ENCODE data around the gene C10orf120. TPM values are rescaled to one million over a fixed set of nuclear protein-coding genes. Genes with fewer than 3 reads are reported as not detected.

C10orf120 gene
- total and polyA plus RNA-seq, 7 experiments from 2014 or later, result not detected

DNA sequence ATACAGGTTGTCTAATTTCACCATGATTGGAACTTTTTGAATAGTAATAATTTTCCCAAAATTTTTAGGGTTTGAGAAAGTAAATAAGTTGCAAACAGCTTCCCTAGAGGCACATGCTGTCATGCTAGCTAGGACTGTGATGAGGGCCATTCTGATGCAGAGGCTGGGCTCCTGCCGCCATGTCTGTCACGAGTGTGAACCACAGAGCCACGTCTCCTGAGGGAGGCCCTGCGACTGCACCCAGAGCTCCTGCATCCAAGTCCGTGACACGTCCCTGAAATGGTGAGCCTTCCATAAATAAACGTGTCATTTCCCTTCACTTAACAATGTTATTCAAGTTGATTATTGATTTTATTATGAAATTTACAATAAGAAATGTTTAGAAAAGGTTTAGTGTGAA lies 40.0 kb downstream of the C10orf120 start:
- no peak overlapping the region for H3K27ac Mint-ChIP-seq
- Histone ChIP-seq H3K27me3 (ENCODE audit: control insufficient read depth in 2 of 2, insufficient read depth in 2 of 2, low read length in 2 of 2) (no peaks in the 10 kb centered on the region), H3K9me3 (ENCODE audit: control insufficient read depth in 2 of 3, low read length in 3 of 3) (no peaks in the 10 kb centered on the region), H3K36me3 (ENCODE audit: control insufficient read depth in 2 of 3, insufficient read depth in 3 of 3, low read length in 3 of 3) (no peaks in the 10 kb centered on the region), H3K4me3 (ENCODE audit: low read length) (no peak overlapping the region), H3K4me1 (ENCODE audit: control insufficient read depth in 2 of 2, insufficient read depth in 2 of 2, low read length in 2 of 2) (no peaks in the 10 kb centered on the region), H3K27ac (ENCODE audit: low read depth, low read length) (no peak overlapping the region)
- no peaks in the 10 kb centered on the region for H3K36me3 Mint-ChIP-seq
- CTCF ChIA-PET, result no interaction called here
- H3K9me3 Mint-ChIP-seq, result peaks cover 0 to 2% (median 0%) of the 10 kb centered on the region in 11 donors
- ATAC-seq (no peak), DNase-seq (no peak)
- intact Hi-C loops (cut with micrococcal nuclease), result no loop called here
- H3K4me1 Mint-ChIP-seq, result no peaks in the 10 kb centered on the region
- H3K4me3 Mint-ChIP-seq, result no peak overlapping the region
- POLR2A ChIA-PET, result no interaction called here
- peaks cover 2 to 47% (median 18%) of the 10 kb centered on the region in 5 donors for H3K27me3 Mint-ChIP-seq

GRCh38 chr10:122659126-122659525 lies 40.5 kb downstream of the C10orf120 start:
- no peak for ATAC-seq
- no peaks in the 10 kb centered on the region for H3K4me1 ChIP-seq (ENCODE audit: control insufficient read depth in 2 of 2, insufficient read depth in 2 of 2, low read length in 2 of 2)
- H3K4me3 Mint-ChIP-seq, result no peak overlapping the region
- H3K36me3 ChIP-seq (ENCODE audit: control insufficient read depth in 2 of 3, insufficient read depth in 3 of 3, low read length in 3 of 3), result no peaks in the 10 kb centered on the region
- H3K9me3 ChIP-seq (ENCODE audit: control insufficient read depth in 2 of 3, low read length in 3 of 3), result no peaks in the 10 kb centered on the region
- no peak overlapping the region for H3K27ac ChIP-seq (ENCODE audit: low read depth, low read length)
- H3K9me3 Mint-ChIP-seq, result peaks cover 0 to 2% (median 0%) of the 10 kb centered on the region in 11 donors
- H3K4me3 ChIP-seq (ENCODE audit: low read length), result no peak overlapping the region
- peaks cover 2 to 45% (median 20%) of the 10 kb centered on the region in 5 donors for H3K27me3 Mint-ChIP-seq
- ChIA-PET POLR2A (no interaction called here), CTCF (no interaction called here)
- DNase-seq, result no peak
- H3K36me3 Mint-ChIP-seq, result no peaks in the 10 kb centered on the region
- H3K27ac Mint-ChIP-seq, result no peak overlapping the region
- intact Hi-C loops (cut with micrococcal nuclease), result no loop called here
- H3K27me3 ChIP-seq (ENCODE audit: control insufficient read depth in 2 of 2, insufficient read depth in 2 of 2, low read length in 2 of 2), result no peaks in the 10 kb centered on the region
- no peaks in the 10 kb centered on the region for H3K4me1 Mint-ChIP-seq

GRCh38 chr10:122658356-122659049 lies 41.1 kb downstream of the C10orf120 start:
- no peak for ATAC-seq

DNA sequence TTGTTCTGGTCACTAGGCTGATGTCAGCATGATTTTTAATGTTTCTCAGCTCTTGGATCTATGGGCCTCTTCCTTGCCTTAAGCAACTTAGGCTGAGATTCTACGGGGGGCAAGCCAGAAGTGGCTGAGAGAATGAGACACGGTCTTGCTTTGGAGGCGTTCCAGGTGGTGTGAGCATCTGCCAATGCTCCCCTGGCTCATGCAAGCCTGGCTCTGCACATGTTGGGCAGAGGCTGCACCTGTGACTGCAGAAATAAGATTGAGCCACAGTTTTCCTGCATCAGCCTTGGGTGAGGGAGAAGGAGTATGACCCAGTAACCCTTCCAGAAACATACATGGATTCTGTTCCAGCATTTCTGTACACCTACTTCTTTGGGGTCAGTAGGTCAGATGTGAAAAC lies 41.9 kb downstream of the C10orf120 start:
- ChIA-PET POLR2A (no interaction called here), CTCF (no interaction called here)
- Mint-ChIP-seq H3K27me3 (peaks cover 10 to 42% (median 24%) of the 10 kb centered on the region in 5 donors), H3K4me1 (no peaks in the 10 kb centered on the region), H3K4me3 (no peak overlapping the region), H3K36me3 (no peaks in the 10 kb centered on the region), H3K27ac (no peak overlapping the region), H3K9me3 (peaks cover 0 to 2% (median 0%) of the 10 kb centered on the region in 11 donors)
- intact Hi-C loops (cut with micrococcal nuclease), result no loop called here
- ATAC-seq (no peak), DNase-seq (no peak)
- Histone ChIP-seq H3K4me1 (ENCODE audit: control insufficient read depth in 2 of 2, insufficient read depth in 2 of 2, low read length in 2 of 2) (no peaks in the 10 kb centered on the region), H3K27me3 (ENCODE audit: control insufficient read depth in 2 of 2, insufficient read depth in 2 of 2, low read length in 2 of 2) (no peaks in the 10 kb centered on the region), H3K4me3 (ENCODE audit: low read length) (no peak overlapping the region), H3K9me3 (ENCODE audit: control insufficient read depth in 2 of 3, low read length in 3 of 3) (no peaks in the 10 kb centered on the region), H3K27ac (ENCODE audit: low read depth, low read length) (no peak overlapping the region), H3K36me3 (ENCODE audit: control insufficient read depth in 2 of 3, insufficient read depth in 3 of 3, low read length in 3 of 3) (no peaks in the 10 kb centered on the region)

More at GRCh38 chr10:122658356-122659049, 41.1 kb downstream of the C10orf120 start:
- no peak overlapping the region for H3K27ac ChIP-seq (ENCODE audit: low read depth, low read length)
- H3K27me3 Mint-ChIP-seq, result peaks cover 2 to 42% (median 24%) of the 10 kb centered on the region in 5 donors
- ChIA-PET POLR2A (no interaction called here), CTCF (no interaction called here)
- H3K27ac Mint-ChIP-seq, result no peak overlapping the region
- no peaks in the 10 kb centered on the region for H3K4me1 ChIP-seq (ENCODE audit: control insufficient read depth in 2 of 2, insufficient read depth in 2 of 2, low read length in 2 of 2)
- no peaks in the 10 kb centered on the region for H3K36me3 Mint-ChIP-seq
- H3K9me3 ChIP-seq (ENCODE audit: control insufficient read depth in 2 of 3, low read length in 3 of 3), result no peaks in the 10 kb centered on the region
- no peaks in the 10 kb centered on the region for H3K27me3 ChIP-seq (ENCODE audit: control insufficient read depth in 2 of 2, insufficient read depth in 2 of 2, low read length in 2 of 2)
- H3K4me1 Mint-ChIP-seq, result no peaks in the 10 kb centered on the region
- H3K4me3 Mint-ChIP-seq, result no peak overlapping the region
- H3K4me3 ChIP-seq (ENCODE audit: low read length), result no peak overlapping the region
- peaks cover 0 to 2% (median 0%) of the 10 kb centered on the region in 11 donors for H3K9me3 Mint-ChIP-seq
- intact Hi-C loops (cut with micrococcal nuclease), result no loop called here
- no peak for DNase-seq
- H3K36me3 ChIP-seq (ENCODE audit: control insufficient read depth in 2 of 3, insufficient read depth in 3 of 3, low read length in 3 of 3), result no peaks in the 10 kb centered on the region

DNA sequence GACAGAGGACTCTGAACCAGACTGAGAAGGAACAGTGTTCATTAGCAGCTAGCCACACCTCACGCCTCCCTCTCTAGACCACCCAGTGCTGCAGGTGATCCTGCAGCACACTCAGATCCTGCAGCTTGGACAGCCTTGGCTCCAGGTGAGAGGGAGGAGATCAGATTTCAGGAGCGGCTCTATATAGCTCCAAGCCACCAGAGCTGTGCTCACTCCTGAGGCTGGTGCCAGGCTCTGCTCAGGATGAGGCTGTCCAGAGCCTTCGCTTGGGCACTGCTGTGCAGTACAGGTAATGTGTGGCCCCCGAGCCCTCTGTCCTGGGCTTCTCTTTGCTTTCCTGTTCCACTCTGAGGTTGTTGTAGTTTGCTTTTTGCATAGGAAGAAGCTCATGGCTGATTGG lies 42.4 kb downstream of the C10orf120 start:
- Histone ChIP-seq H3K9me3 (ENCODE audit: control insufficient read depth in 2 of 3, low read length in 3 of 3) (no peaks in the 10 kb centered on the region), H3K27me3 (ENCODE audit: control insufficient read depth in 2 of 2, insufficient read depth in 2 of 2, low read length in 2 of 2) (no peaks in the 10 kb centered on the region), H3K27ac (ENCODE audit: low read depth, low read length) (no peak overlapping the region), H3K36me3 (ENCODE audit: control insufficient read depth in 2 of 3, insufficient read depth in 3 of 3, low read length in 3 of 3) (no peaks in the 10 kb centered on the region), H3K4me1 (ENCODE audit: control insufficient read depth in 2 of 2, insufficient read depth in 2 of 2, low read length in 2 of 2) (no peaks in the 10 kb centered on the region), H3K4me3 (ENCODE audit: low read length) (no peak overlapping the region)
- POLR2A ChIA-PET, result no interaction called here
- H3K9me3 Mint-ChIP-seq, result peaks cover 0 to 2% (median 0%) of the 10 kb centered on the region in 11 donors
- DNase-seq (no peak), ATAC-seq (no peak)
- no peaks in the 10 kb centered on the region for H3K4me1 Mint-ChIP-seq
- CTCF ChIA-PET, result no interaction called here
- no peak overlapping the region for H3K27ac Mint-ChIP-seq
- no peak overlapping the region for H3K4me3 Mint-ChIP-seq
- peaks cover 10 to 42% (median 19%) of the 10 kb centered on the region in 5 donors for H3K27me3 Mint-ChIP-seq
- H3K36me3 Mint-ChIP-seq, result no peaks in the 10 kb centered on the region
- intact Hi-C loops (cut with micrococcal nuclease), result no loop called here

GRCh38 chr10:122656741-122657140 lies 42.9 kb downstream of the C10orf120 start:
- no peak overlapping the region for H3K4me3 ChIP-seq (ENCODE audit: low read length)
- no peaks in the 10 kb centered on the region for H3K9me3 ChIP-seq (ENCODE audit: control insufficient read depth in 2 of 3, low read length in 3 of 3)
- no peaks in the 10 kb centered on the region for H3K27me3 ChIP-seq (ENCODE audit: control insufficient read depth in 2 of 2, insufficient read depth in 2 of 2, low read length in 2 of 2)
- H3K27me3 Mint-ChIP-seq, result peaks cover 14 to 46% (median 24%) of the 10 kb centered on the region in 5 donors
- H3K4me3 Mint-ChIP-seq, result no peak overlapping the region
- no peaks in the 10 kb centered on the region for H3K36me3 Mint-ChIP-seq
- peaks cover 0 to 4% (median 0%) of the 10 kb centered on the region in 11 donors for H3K9me3 Mint-ChIP-seq
- ChIA-PET POLR2A (no interaction called here), CTCF (no interaction called here)
- H3K36me3 ChIP-seq (ENCODE audit: control insufficient read depth in 2 of 3, insufficient read depth in 3 of 3, low read length in 3 of 3), result no peaks in the 10 kb centered on the region
- intact Hi-C loops (cut with micrococcal nuclease), result no loop called here
- no peak for DNase-seq
- ATAC-seq, result no peak
- H3K4me1 ChIP-seq (ENCODE audit: control insufficient read depth in 2 of 2, insufficient read depth in 2 of 2, low read length in 2 of 2), result no peaks in the 10 kb centered on the region
- H3K27ac ChIP-seq (ENCODE audit: low read depth, low read length), result no peak overlapping the region
- no peaks in the 10 kb centered on the region for H3K4me1 Mint-ChIP-seq
- no peak overlapping the region for H3K27ac Mint-ChIP-seq

GRCh38 chr10:122656308-122656705 lies 43.3 kb downstream of the C10orf120 start:
- Mint-ChIP-seq H3K9me3 (peaks cover 0 to 4% (median 0%) of the 10 kb centered on the region in 11 donors), H3K4me3 (no peak overlapping the region), H3K4me1 (no peaks in the 10 kb centered on the region), H3K27me3 (peaks cover 16 to 48% (median 24%) of the 10 kb centered on the region in 5 donors), H3K36me3 (no peaks in the 10 kb centered on the region), H3K27ac (no peak overlapping the region)
- ATAC-seq (no peak), DNase-seq (no peak)
- CTCF ChIA-PET, result no interaction called here
- no peaks in the 10 kb centered on the region for H3K4me1 ChIP-seq (ENCODE audit: control insufficient read depth in 2 of 2, insufficient read depth in 2 of 2, low read length in 2 of 2)
- no peak overlapping the region for H3K27ac ChIP-seq (ENCODE audit: low read depth, low read length)
- H3K4me3 ChIP-seq (ENCODE audit: low read length), result no peak overlapping the region
- no peaks in the 10 kb centered on the region for H3K36me3 ChIP-seq (ENCODE audit: control insufficient read depth in 2 of 3, insufficient read depth in 3 of 3, low read length in 3 of 3)
- H3K9me3 ChIP-seq (ENCODE audit: control insufficient read depth in 2 of 3, low read length in 3 of 3), result no peaks in the 10 kb centered on the region
- H3K27me3 ChIP-seq (ENCODE audit: control insufficient read depth in 2 of 2, insufficient read depth in 2 of 2, low read length in 2 of 2), result no peaks in the 10 kb centered on the region
- intact Hi-C loops (cut with micrococcal nuclease), result no loop called here
- POLR2A ChIA-PET, result no interaction called here

Measured in naive thymus-derived CD4-positive, alpha-beta T cell (primary cell).